Skeletal muscle satellite cell (primary cell): ENCODE data around the gene TPI1. TPM values are rescaled to one million over a fixed set of nuclear protein-coding genes. Genes with fewer than 3 reads are reported as not detected.

ENCODE experiments used
- H3K27me3 ChIP-seq: 2 replicates; pipeline ENCODE4 v1.7.0; 2013; ENCODE audit warnings: low read length; ENCODE audit not compliant: control insufficient read depth, insufficient read depth
- H3K36me3 ChIP-seq: 2 replicates; pipeline ENCODE4 v1.7.0; 2013; ENCODE audit warnings: mild to moderate bottlenecking, control low read depth, low read length; ENCODE audit not compliant: insufficient read depth
- H3K4me1 ChIP-seq: 2 replicates; pipeline ENCODE4 v1.7.0; 2013; ENCODE audit warnings: low read length; ENCODE audit not compliant: control insufficient read depth, insufficient read depth
- H3K4me2 ChIP-seq: 2 replicates; pipeline ENCODE4 v1.7.0; 2013; ENCODE audit warnings: mild to moderate bottlenecking, low read length
- H3K4me3 ChIP-seq: 2 replicates; pipeline ENCODE4 v1.7.0; 2013; ENCODE audit warnings: low read length
- H3K9ac ChIP-seq: 2 replicates; pipeline ENCODE4 v1.7.0; 2013; ENCODE audit warnings: mild to moderate bottlenecking, low read depth, low read length, moderate library complexity
- H3K9me3 ChIP-seq: replicated peaks from 2 replicates; pipeline ENCODE4 v1.7.0; 2013; ENCODE audit warnings: mild to moderate bottlenecking, control low read depth, low read length
- total RNA-seq: library from RNA; depleted of rRNA; stranded (reverse); fragments of >200 nt; gene quantifications from 2 replicates; pipeline ENCODE4 v1.2.3, GENCODE V29; 2012; rRNA removed

The TPI1 gene
- 1,326 and 1,327 TPM in 2 replicates for total RNA-seq

- Histone ChIP-seq H3K9me3 (no peaks in the 10 kb centered on the region), H3K27me3 (no peaks in the 10 kb centered on the region), H3K4me2 (peak within 1 kb of the TSS; percentile 86), H3K4me3 (peak within 1 kb of the TSS; percentile 97), H3K4me1 (peaks cover 46% of the 10 kb centered on the region), H3K36me3 (peaks cover 67% of the 10 kb centered on the region), H3K9ac (peak within 1 kb of the TSS; percentile 96)
Measured at GRCh38 chr12:6867413-6868210, at the start of gene TPI1. TSS of gene TPI1 (plus strand) at chr12:6867531. CDS start at chr12:6867567, 36 bp downstream.

- H3K9ac ChIP-seq, result no peak overlapping the region
- H3K4me2 ChIP-seq, result no peak overlapping the region
- H3K4me3 ChIP-seq, result no peak overlapping the region
- H3K27me3 ChIP-seq, result peaks cover 39% of the 10 kb centered on the region
- H3K9me3 ChIP-seq, result no peaks in the 10 kb centered on the region
- H3K36me3 ChIP-seq, result no peaks in the 10 kb centered on the region
- H3K4me1 ChIP-seq, result peaks cover 25% of the 10 kb centered on the region
Measured at GRCh38 chr12:6817662-6818157, 49.6 kb upstream of the TPI1 start.

- H3K4me3 ChIP-seq, result no peak overlapping the region
- no peak overlapping the region for H3K9ac ChIP-seq
- no peak overlapping the region for H3K4me2 ChIP-seq
- no peaks in the 10 kb centered on the region for H3K36me3 ChIP-seq
- no peaks in the 10 kb centered on the region for H3K9me3 ChIP-seq
- H3K4me1 ChIP-seq, result peaks cover 25% of the 10 kb centered on the region
- H3K27me3 ChIP-seq, result peaks cover 42% of the 10 kb centered on the region
Measured at GRCh38 chr12:6818222-6818621, 49.1 kb upstream of the TPI1 start.

GRCh38 chr12:6818645-6819044 lies 48.7 kb upstream of the TPI1 start:
- H3K9ac ChIP-seq, result no peak overlapping the region
- no peaks in the 10 kb centered on the region for H3K36me3 ChIP-seq
- H3K27me3 ChIP-seq, result peaks cover 43% of the 10 kb centered on the region
- no peak overlapping the region for H3K4me2 ChIP-seq
- H3K4me3 ChIP-seq, result no peak overlapping the region
- H3K4me1 ChIP-seq, result peaks cover 25% of the 10 kb centered on the region
- H3K9me3 ChIP-seq, result no peaks in the 10 kb centered on the region

GRCh38 chr12:6819106-6820030 lies 48.0 kb upstream of the TPI1 start:
- no peak overlapping the region for H3K4me2 ChIP-seq
- H3K9me3 ChIP-seq, result no peaks in the 10 kb centered on the region
- H3K4me1 ChIP-seq, result peaks cover 25% of the 10 kb centered on the region
- peaks cover 36% of the 10 kb centered on the region for H3K27me3 ChIP-seq
- H3K9ac ChIP-seq, result no peak overlapping the region
- no peak overlapping the region for H3K4me3 ChIP-seq
- no peaks in the 10 kb centered on the region for H3K36me3 ChIP-seq

GRCh38 chr12:6820166-6820565 lies 47.2 kb upstream of the TPI1 start:
- H3K9me3 ChIP-seq, result no peaks in the 10 kb centered on the region
- no peak overlapping the region for H3K9ac ChIP-seq
- no peaks in the 10 kb centered on the region for H3K36me3 ChIP-seq
- H3K4me1 ChIP-seq, result peaks cover 30% of the 10 kb centered on the region
- peaks cover 32% of the 10 kb centered on the region for H3K27me3 ChIP-seq
- H3K4me2 ChIP-seq, result no peak overlapping the region
- H3K4me3 ChIP-seq, result no peak overlapping the region

GRCh38 chr12:6821591-6822425 lies 45.5 kb upstream of the TPI1 start, which contains the start of gene GPR162:
TSS of gene GPR162 (plus strand) at chr12:6821821. CDS start at chr12:6823899, 2,078 bp downstream.
- H3K36me3 ChIP-seq, result no peaks in the 10 kb centered on the region
- H3K4me3 ChIP-seq, result peak within 1 kb of the TSS; percentile 60
- peaks cover 24% of the 10 kb centered on the region for H3K27me3 ChIP-seq
- peaks cover 34% of the 10 kb centered on the region for H3K4me1 ChIP-seq
- peak within 1 kb of the TSS; percentile 80 for H3K4me2 ChIP-seq
- no peaks in the 10 kb centered on the region for H3K9me3 ChIP-seq
- H3K9ac ChIP-seq, result no peak within 1 kb of the TSS

GRCh38 chr12:6822426-6823135 lies 44.8 kb upstream of the TPI1 start:
- H3K4me3 ChIP-seq, result no peak overlapping the region
- no peak overlapping the region for H3K9ac ChIP-seq
- H3K4me2 ChIP-seq, result no peak overlapping the region
- peaks cover 24% of the 10 kb centered on the region for H3K27me3 ChIP-seq
- no peaks in the 10 kb centered on the region for H3K9me3 ChIP-seq
- H3K36me3 ChIP-seq, result no peaks in the 10 kb centered on the region
- peaks cover 41% of the 10 kb centered on the region for H3K4me1 ChIP-seq

- H3K4me3 ChIP-seq, result no peak overlapping the region
- no peaks in the 10 kb centered on the region for H3K36me3 ChIP-seq
- no peak overlapping the region for H3K4me2 ChIP-seq
- peaks cover 42% of the 10 kb centered on the region for H3K4me1 ChIP-seq
- H3K27me3 ChIP-seq, result peaks cover 24% of the 10 kb centered on the region
- no peaks in the 10 kb centered on the region for H3K9me3 ChIP-seq
- H3K9ac ChIP-seq, result no peak overlapping the region
Measured at GRCh38 chr12:6823182-6824084, 43.9 kb upstream of the TPI1 start.
